HL-60 (cell line): ENCODE measurements around the gene NME3.

ENCODE experiments used
- GABPA ChIP-seq: IDR thresholded peaks from 2 replicates; pipeline ENCODE4 v1.6.1; 2012; ENCODE audit warnings: low read depth
- POLR2AphosphoS5 ChIP-seq: IDR thresholded peaks from 2 replicates; pipeline ENCODE4 v1.6.1; 2012; ENCODE audit warnings: low read depth
- TF ChIP-seq, protein P1 (sequence below): IDR thresholded peaks from one replicate; pipeline ENCODE4 v1.5.1; 2011; ENCODE audit warnings: low read length, control low read depth, inconsistent platforms; ENCODE audit not compliant: insufficient read depth
- TF ChIP-seq, protein P2 (sequence below): IDR thresholded peaks from 2 replicates; pipeline ENCODE4 v1.6.1; 2012; ENCODE audit warnings: low read depth; ENCODE audit not compliant: insufficient replicate concordance

- TF ChIP-seq, protein P1, sequence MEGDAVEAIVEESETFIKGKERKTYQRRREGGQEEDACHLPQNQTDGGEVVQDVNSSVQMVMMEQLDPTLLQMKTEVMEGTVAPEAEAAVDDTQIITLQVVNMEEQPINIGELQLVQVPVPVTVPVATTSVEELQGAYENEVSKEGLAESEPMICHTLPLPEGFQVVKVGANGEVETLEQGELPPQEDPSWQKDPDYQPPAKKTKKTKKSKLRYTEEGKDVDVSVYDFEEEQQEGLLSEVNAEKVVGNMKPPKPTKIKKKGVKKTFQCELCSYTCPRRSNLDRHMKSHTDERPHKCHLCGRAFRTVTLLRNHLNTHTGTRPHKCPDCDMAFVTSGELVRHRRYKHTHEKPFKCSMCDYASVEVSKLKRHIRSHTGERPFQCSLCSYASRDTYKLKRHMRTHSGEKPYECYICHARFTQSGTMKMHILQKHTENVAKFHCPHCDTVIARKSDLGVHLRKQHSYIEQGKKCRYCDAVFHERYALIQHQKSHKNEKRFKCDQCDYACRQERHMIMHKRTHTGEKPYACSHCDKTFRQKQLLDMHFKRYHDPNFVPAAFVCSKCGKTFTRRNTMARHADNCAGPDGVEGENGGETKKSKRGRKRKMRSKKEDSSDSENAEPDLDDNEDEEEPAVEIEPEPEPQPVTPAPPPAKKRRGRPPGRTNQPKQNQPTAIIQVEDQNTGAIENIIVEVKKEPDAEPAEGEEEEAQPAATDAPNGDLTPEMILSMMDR = no peak
- TF ChIP-seq POLR2AphosphoS5 = no peak
- no peak for TF ChIP-seq GABPA
- TF ChIP-seq, protein P2, sequence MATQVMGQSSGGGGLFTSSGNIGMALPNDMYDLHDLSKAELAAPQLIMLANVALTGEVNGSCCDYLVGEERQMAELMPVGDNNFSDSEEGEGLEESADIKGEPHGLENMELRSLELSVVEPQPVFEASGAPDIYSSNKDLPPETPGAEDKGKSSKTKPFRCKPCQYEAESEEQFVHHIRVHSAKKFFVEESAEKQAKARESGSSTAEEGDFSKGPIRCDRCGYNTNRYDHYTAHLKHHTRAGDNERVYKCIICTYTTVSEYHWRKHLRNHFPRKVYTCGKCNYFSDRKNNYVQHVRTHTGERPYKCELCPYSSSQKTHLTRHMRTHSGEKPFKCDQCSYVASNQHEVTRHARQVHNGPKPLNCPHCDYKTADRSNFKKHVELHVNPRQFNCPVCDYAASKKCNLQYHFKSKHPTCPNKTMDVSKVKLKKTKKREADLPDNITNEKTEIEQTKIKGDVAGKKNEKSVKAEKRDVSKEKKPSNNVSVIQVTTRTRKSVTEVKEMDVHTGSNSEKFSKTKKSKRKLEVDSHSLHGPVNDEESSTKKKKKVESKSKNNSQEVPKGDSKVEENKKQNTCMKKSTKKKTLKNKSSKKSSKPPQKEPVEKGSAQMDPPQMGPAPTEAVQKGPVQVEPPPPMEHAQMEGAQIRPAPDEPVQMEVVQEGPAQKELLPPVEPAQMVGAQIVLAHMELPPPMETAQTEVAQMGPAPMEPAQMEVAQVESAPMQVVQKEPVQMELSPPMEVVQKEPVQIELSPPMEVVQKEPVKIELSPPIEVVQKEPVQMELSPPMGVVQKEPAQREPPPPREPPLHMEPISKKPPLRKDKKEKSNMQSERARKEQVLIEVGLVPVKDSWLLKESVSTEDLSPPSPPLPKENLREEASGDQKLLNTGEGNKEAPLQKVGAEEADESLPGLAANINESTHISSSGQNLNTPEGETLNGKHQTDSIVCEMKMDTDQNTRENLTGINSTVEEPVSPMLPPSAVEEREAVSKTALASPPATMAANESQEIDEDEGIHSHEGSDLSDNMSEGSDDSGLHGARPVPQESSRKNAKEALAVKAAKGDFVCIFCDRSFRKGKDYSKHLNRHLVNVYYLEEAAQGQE = no peak
Measured at GRCh38 chr16:1721372-1721771, 50.0 kb downstream of the NME3 start.
